GM12873 (cell line): Measurements from ENCODE around the gene SPC24.

Experiments used
- CTCF ChIP-seq: IDR thresholded peaks from 2 replicates; pipeline ENCODE4 v1.5.1; 2012; ENCODE audit warnings: low read depth, mild to moderate bottlenecking, moderate library complexity, low read length, control low read depth; ENCODE audit not compliant: insufficient read depth; ENCODE audit errors: missing control alignments

SPC24 gene

GRCh38 chr19:11111117-11111770 is 44.3 kb downstream of the SPC24 start:
- no peak for TF ChIP-seq CTCF

DNA sequence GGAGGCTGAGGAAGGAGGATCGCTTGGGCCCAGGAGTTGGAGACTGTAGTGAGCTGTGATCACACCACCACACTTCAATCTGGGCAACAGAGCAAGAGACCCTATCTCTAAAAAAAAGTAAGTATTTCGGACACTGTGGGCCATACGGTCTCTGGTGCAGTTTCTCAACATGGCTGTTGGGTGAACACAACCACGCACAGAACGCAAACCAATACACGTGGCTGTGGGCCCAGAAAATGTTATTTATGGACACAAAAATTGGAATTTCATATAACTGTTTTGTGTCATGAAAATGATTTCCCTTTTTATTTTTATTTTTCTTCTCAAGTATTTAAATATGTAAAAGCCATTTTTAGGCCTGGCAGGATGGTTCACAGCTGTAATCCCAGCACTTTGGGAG is 46.8 kb downstream of the SPC24 start:
- no peak for TF ChIP-seq CTCF

- no peak for TF ChIP-seq CTCF
These were observed 49.1 kb downstream of the SPC24 start for GRCh38 chr19:11106477-11106876.

GRCh38 chr19:11105014-11105636 is 50.5 kb downstream of the SPC24 start:
- TF ChIP-seq CTCF = no peak

DNA sequence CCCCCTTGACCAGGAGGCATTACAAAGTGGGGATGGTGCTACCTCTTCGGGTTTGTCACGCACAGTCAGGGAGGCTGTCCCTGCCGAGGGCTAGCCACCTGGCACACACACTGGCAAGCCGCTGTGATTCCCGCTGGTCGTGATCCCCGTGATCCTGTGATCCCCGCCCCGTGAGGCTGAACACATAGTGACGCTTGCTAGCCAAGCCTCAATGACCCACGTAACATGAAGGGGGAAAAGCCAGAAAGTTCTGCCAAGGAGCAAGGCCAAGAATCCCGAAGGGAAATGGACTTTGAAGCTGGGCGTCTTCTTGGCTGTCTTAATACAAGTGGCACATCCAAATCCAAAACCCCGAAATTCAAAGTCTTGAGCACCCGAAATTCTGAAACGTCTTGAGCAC is 52.6 kb downstream of the SPC24 start:
- no peak for TF ChIP-seq CTCF

DNA sequence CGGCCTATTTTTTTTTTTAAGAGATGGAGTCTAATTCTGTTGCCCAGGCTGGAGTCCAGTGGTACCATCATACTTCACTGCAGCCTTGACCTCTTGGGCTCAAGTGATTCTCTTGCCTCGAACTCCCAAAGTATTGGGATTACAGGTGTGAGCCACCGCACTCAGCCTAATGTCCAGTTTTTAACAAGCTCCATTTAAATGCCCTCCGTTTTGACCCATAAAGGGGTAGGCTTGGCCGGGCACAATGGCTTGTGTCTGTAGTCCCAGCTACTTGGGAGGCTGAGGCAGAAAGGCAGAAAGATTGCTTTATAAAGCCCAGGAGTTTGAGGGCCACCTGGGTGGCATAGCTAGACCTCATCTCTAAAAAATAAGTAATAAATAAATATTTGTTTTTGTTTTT is 54.5 kb downstream of the SPC24 start:
- TF ChIP-seq CTCF = no peak

DNA sequence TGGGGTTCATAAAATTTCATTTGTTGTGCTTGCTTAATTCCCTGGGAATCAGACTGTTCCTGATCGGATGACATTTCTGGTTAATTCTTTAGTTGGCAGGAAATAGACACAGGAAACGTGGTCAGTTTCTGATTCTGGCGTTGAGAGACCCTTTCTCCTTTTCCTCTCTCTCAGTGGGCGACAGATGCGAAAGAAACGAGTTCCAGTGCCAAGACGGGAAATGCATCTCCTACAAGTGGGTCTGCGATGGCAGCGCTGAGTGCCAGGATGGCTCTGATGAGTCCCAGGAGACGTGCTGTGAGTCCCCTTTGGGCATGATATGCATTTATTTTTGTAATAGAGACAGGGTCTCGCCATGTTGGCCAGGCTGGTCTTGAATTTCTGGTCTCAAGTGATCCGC is 55.5 kb downstream of the SPC24 start:
- TF ChIP-seq CTCF = no peak
